Mesothelial cell of epicardium (in vitro differentiated cells): Measurements from ENCODE around the gene NR2F1. TPM values are rescaled to one million over a fixed set of nuclear protein-coding genes. Genes with fewer than 3 reads are reported as not detected.

Source experiments
- total RNA-seq: library from RNA; stranded (reverse); gene quantifications from 3 replicates; pipeline ENCODE4 v1.2.1, GENCODE V29; 2021

NR2F1 gene
- total RNA-seq, 1 donor from 2014 or later: 20.3 TPM

Other genes with a start within 250 kb of the NR2F1 start
- gene NR2F1-AS1, start 2.0 kb upstream of the NR2F1 start, total RNA-seq: 11.9 to 13.6 TPM (median 13.4 TPM) in 3 replicates
- 1.7 to 1.9 TPM (median 1.7 TPM) in 3 replicates for gene POU5F2, start 158.4 kb downstream of the NR2F1 start, total RNA-seq